SK-N-SH (cell line): Measurements from ENCODE around the gene BRD7. TPM values are rescaled to one million over a fixed set of nuclear protein-coding genes. Genes with fewer than 3 reads are reported as not detected.

Experiments
- CTCF ChIA-PET: fragments of 300-600, 350-600 bp; formaldehyde crosslinking; extraction: SDS; loops from one replicate; lab custom pipeline; 2021; lab: Yijun Ruan, JAX
- POLR2A ChIA-PET: fragments of 350-600 bp; sonication (Branson Sonifier 250); formaldehyde crosslinking; extraction: SDS; loops from one replicate; lab custom pipeline; 2020; ENCODE audit warnings: antibody characterized with exemption, inconsistent platforms; lab: Yijun Ruan, JAX
- DNase-seq: peaks from one replicate; pipeline ENCODE4 v3.0.0; 2012
- H2AFZ ChIP-seq: fragments of 200-600 bp; sonication (generic); 2 replicates; pipeline ENCODE4 v1.8.1; 2016; ENCODE audit warnings: antibody characterized with exemption, mild to moderate bottlenecking, low read depth
- H3F3A ChIP-seq: fragments of 200-600 bp; sonication (generic); replicated peaks from 2 replicates; pipeline ENCODE3; 2016; ENCODE audit warnings: antibody characterized with exemption, mild to moderate bottlenecking; ENCODE audit not compliant: insufficient read depth
- H3K27ac ChIP-seq, 2 experiments: fragments of 200-500 bp in 1 of 2; fragments of 200-600 bp in 1 of 2; sonication (Bioruptor generic) in 1 of 2; sonication (generic), shearing (Covaris generic) in 1 of 2; 2 replicates each; pipeline versions ENCODE4 v1.5.1 to v1.6.1; 2014 to 2016; ENCODE audit warnings: low read depth in 2 of 2, inconsistent platforms in 1 of 2, low read length in 1 of 2, mild to moderate bottlenecking in 1 of 2, mixed read lengths in 1 of 2
- H3K27me3 ChIP-seq: fragments of 200-600 bp; sonication (generic), shearing (Covaris generic); 2 replicates; pipeline ENCODE4 v1.6.1; 2016; ENCODE audit warnings: mixed run types; ENCODE audit not compliant: insufficient read depth
- H3K36me3 ChIP-seq, 2 experiments: fragments of 200-500 bp in 1 of 2; fragments of 200-600 bp in 1 of 2; sonication (Bioruptor generic) in 1 of 2; sonication (generic) in 1 of 2; replicated peaks in 1 of 2; 2 replicates each; pipeline versions ENCODE3 to v1.5.1; 2014 to 2016; ENCODE audit warnings: low read length in 1 of 2, mild to moderate bottlenecking in 1 of 2; ENCODE audit not compliant: insufficient read depth in 2 of 2, control insufficient read depth in 1 of 2
- H3K4me1 ChIP-seq, 2 experiments: fragments of 200-500 bp in 1 of 2; fragments of 200-600 bp in 1 of 2; sonication (Bioruptor generic) in 1 of 2; sonication (generic), shearing (Covaris generic) in 1 of 2; 2 replicates each; pipeline versions ENCODE4 v1.5.1 to v1.6.1; 2014 to 2016; ENCODE audit warnings: low read depth in 1 of 2, low read length in 1 of 2, mixed run types in 1 of 2; ENCODE audit not compliant: insufficient read depth in 2 of 2, control insufficient read depth in 1 of 2
- H3K4me2 ChIP-seq: fragments of 200-600 bp; sonication (generic), shearing (Covaris generic); 2 replicates; pipeline ENCODE4 v1.6.1; 2017; ENCODE audit warnings: mixed run types
- H3K4me3 ChIP-seq, 2 experiments: fragments of 200-500 bp in 1 of 2; fragments of 200-600 bp in 1 of 2; sonication (Bioruptor generic) in 1 of 2; sonication (generic), shearing (Covaris generic) in 1 of 2; 2 replicates each; pipeline versions ENCODE4 v1.5.1 to v1.8.1; 2014 to 2016; ENCODE audit warnings: low read depth in 2 of 2, inconsistent platforms in 1 of 2, low read length in 1 of 2, mild to moderate bottlenecking in 1 of 2, mixed read lengths in 1 of 2, moderate library complexity in 1 of 2
- H3K79me2 ChIP-seq: fragments of 200-600 bp; sonication (generic); 2 replicates; pipeline ENCODE4 v1.8.1; 2017; ENCODE audit warnings: mild to moderate bottlenecking; ENCODE audit not compliant: insufficient read depth
- H3K9ac ChIP-seq: fragments of 200-600 bp; sonication (generic); 2 replicates; pipeline ENCODE4 v1.6.1; 2017; ENCODE audit warnings: mixed run types
- H3K9me2 ChIP-seq: fragments of 200-600 bp; sonication (generic); 2 replicates; pipeline ENCODE4 v1.6.1; 2017; ENCODE audit warnings: mixed run types
- H3K9me3 ChIP-seq: fragments of 200-600 bp; sonication (generic); 2 replicates; pipeline ENCODE4 v1.6.1; 2017; ENCODE audit warnings: mixed run types, mild to moderate bottlenecking, moderate library complexity
- H4K20me1 ChIP-seq: fragments of 200-600 bp; sonication (generic); 2 replicates; pipeline ENCODE4 v1.6.1; 2017; ENCODE audit warnings: mild to moderate bottlenecking, mixed run types; ENCODE audit not compliant: insufficient read depth
- EP300 ChIP-seq, 2 experiments: IDR thresholded peaks; 2 replicates each; pipeline versions ENCODE4 v1.4.0 to v1.6.1; 2012; ENCODE audit warnings: borderline replicate concordance in 1 of 2, low read depth in 1 of 2, low read length in 1 of 2
- FOSL2 ChIP-seq: IDR thresholded peaks from 2 replicates; pipeline ENCODE4 v1.4.0; 2012; ENCODE audit warnings: low read depth, mild to moderate bottlenecking, moderate library complexity, borderline replicate concordance
- GABPA ChIP-seq: IDR thresholded peaks from 2 replicates; pipeline ENCODE4 v1.4.0; 2012; ENCODE audit warnings: low read depth, mild to moderate bottlenecking
- IRF3 ChIP-seq: fragments of 150-350 bp; IDR thresholded peaks from 2 replicates; pipeline ENCODE4 v1.6.1; 2016; ENCODE audit warnings: mild to moderate bottlenecking, low read depth, low read length
- MAX ChIP-seq: IDR thresholded peaks from 2 replicates; pipeline ENCODE4 v1.4.0; 2012; ENCODE audit warnings: low read depth
- MXI1 ChIP-seq: IDR thresholded peaks from 2 replicates; pipeline ENCODE4 v1.6.1; 2012; ENCODE audit warnings: mild to moderate bottlenecking, low read depth, low read length, improper control_type of control experiment
- NFIC ChIP-seq: IDR thresholded peaks from 2 replicates; pipeline ENCODE4 v1.4.0; 2012; ENCODE audit warnings: borderline replicate concordance
- NRF1 ChIP-seq: IDR thresholded peaks from 2 replicates; pipeline ENCODE4 v1.6.1; 2012; ENCODE audit warnings: low read depth, mild to moderate bottlenecking, low read length
- SIN3A ChIP-seq: IDR thresholded peaks from 2 replicates; pipeline ENCODE4 v1.6.1; 2012; ENCODE audit warnings: low read depth, mild to moderate bottlenecking, low read length, moderate library complexity, borderline replicate concordance
- TCF12 ChIP-seq: IDR thresholded peaks from 2 replicates; pipeline ENCODE4 v1.4.0; 2012
- TEAD4 ChIP-seq: IDR thresholded peaks from 2 replicates; pipeline ENCODE4 v1.4.0; 2012; ENCODE audit warnings: mild to moderate bottlenecking, borderline replicate concordance; ENCODE audit not compliant: insufficient read depth
- USF1 ChIP-seq: IDR thresholded peaks from 2 replicates; pipeline ENCODE4 v1.4.0; 2012; ENCODE audit warnings: low read depth, borderline replicate concordance
- USF2 ChIP-seq: fragments of 150-350 bp; IDR thresholded peaks from 2 replicates; pipeline ENCODE4 v1.6.1; 2017; ENCODE audit warnings: antibody characterized with exemption, low read length, low read depth, borderline replicate concordance
- WGBS: methylation state at CpG from one replicate; pipeline ENCODE4 v1.1.6; 2017; ENCODE audit warnings: low lambda C conversion rate; 5-methylcytosine and 5-hydroxymethylcytosine counted together
- polyA plus RNA-seq, 3 experiments: library from polyadenylated mRNA; depleted of rRNA; stranded (reverse); fragments of >200 nt; gene quantifications; 2 replicates each; pipeline ENCODE4 v1.2.3, GENCODE V29; 2012

Gene BRD7
- polyA plus RNA-seq, 1 of the 3 experiments (the other 2 are of a cell fraction), result 32.9 TPM

- H3K9me2 ChIP-seq, result no peaks in the 10 kb centered on the region
Measured at GRCh38 chr16:50292566-50292948, 76.2 kb downstream of the BRD7 start.

More at GRCh38 chr16:50292566-50292948, 76.2 kb downstream of the BRD7 start:
- H3K27me3 ChIP-seq, result no peaks in the 10 kb centered on the region
- no peak overlapping the region for H3K4me2 ChIP-seq
- no peak overlapping the region for H3K27ac ChIP-seq
- H2AFZ ChIP-seq, result no peak overlapping the region
- no peaks in the 10 kb centered on the region for H3K79me2 ChIP-seq
- 94% methylated on average over 6 of the region's 12 CpGs for WGBS
- ChIA-PET CTCF (interaction anchor here (0.8 kb wide), 1 partner anchor 24 kb away, joined by 3 read pairs; no protein-coding TSS in a partner anchor), POLR2A (no interaction called here)
- H3K9me3 ChIP-seq, result no peaks in the 10 kb centered on the region
- no peak overlapping the region for H3K4me3 ChIP-seq
- TF ChIP-seq GABPA (no peak), USF2 (no peak), NFIC (no peak), NRF1 (no peak), TEAD4 (no peak), TCF12 (no peak), IRF3 (no peak), USF1 (no peak), MXI1 (no peak), EP300 (IDR thresholded peaks at IDR 0.05; ENCODE audit: borderline replicate concordance in 1 of 2, low read depth in 1 of 2, low read length in 1 of 2) (no peak), MAX (no peak), SIN3A (no peak), FOSL2 (no peak)
- peaks cover 0 to 2% of the 10 kb centered on the region in 2 experiments for H3K36me3 ChIP-seq
- H3F3A ChIP-seq, result no peaks in the 10 kb centered on the region
- H4K20me1 ChIP-seq, result no peaks in the 10 kb centered on the region
- H3K9ac ChIP-seq, result no peak overlapping the region
- peaks cover 0 to 11% of the 10 kb centered on the region in 2 experiments; a peak in 1 of 4 replicates for H3K4me1 ChIP-seq
- no peak for DNase-seq
